Measurements from ENCODE around the gene VSTM2L.
"Not testable (repeated sequence)": the region's sequence is repeated elsewhere in the genome, so short reads cannot be mapped to it uniquely, and the experiment has no call there.

Gene VSTM2L

DNA sequence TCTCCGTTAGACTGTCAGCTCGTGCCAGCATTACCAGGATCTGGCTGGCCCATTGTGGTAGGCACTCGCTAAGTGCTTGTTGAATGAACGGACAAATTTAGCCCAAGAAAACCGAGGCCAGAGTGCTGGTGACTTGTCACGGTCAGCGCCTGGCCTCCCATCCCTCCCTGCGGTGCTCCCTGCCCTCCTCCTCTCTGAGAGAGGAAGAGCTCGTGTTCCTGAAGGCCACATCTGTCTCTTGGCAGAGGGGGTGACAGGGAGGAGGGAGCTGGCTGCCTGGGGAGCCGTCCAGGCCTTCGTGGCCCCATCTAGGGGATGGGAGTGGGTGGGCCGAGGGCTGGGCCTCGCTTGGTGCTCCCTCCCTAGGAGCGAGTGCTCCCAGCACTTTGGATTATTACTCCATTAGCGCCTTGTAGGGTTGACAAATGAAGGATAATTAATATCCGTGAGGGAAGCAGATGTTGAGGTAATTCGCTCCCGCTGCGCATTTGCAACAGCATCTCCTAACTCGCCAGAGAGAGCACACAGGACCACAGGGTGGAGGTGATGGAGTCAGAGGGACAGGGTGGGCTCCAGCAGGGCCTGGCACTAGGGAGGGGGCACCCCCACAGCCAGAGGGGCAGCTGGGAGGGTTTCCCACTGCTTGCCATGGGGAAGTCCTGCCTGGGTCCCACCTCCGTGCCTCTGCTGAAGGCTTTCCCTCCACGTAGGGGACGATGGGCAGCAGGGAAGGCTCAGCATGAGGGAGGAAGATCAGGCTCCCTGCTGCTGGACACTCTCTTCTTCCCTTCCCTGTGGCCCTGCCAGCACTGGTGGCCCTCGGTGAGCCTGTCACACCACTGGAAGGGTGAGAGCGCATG is 37.0 kb downstream of the VSTM2L start:
- peak; percentile 60 for DNase-seq

DNA sequence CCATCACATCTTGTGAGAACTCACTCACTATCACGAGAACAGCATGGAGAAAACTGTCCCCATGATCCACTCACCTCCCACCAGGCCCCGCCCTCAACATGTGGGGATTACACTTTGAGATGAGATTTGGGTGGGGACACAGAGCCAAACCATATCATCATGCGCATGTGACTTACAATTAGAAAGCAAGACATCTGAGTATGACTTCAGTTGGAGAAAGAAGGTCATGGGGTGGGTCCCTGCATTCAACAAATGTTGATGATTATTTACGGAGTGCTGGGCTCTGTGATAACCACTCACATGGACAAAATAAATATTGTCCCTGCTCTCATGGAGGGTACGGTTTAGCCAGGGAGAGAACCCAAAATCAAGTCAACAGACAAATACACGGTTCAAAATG is 37.9 kb downstream of the VSTM2L start:
- no peak for DNase-seq

DNA sequence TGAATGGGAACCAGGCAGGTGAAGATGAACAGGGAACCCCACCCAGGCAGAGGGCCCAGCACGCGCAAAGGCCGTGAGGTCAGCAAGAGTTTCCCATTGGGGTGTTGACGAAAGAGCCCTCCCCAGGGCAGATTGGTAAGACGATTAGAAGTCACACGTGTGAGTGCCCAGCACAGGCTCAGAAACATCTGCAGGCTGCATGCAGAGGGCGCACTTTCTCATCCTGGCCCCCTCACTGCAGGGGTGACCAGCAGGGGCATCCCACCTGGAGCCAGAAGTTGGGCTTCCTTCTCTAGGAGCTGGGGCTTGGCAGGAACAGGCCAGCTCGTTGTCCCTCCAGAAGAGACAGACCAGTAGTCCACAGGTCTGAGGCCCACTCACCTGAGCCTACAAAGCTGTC is 38.4 kb downstream of the VSTM2L start:
- DNase-seq, result no peak

DNA sequence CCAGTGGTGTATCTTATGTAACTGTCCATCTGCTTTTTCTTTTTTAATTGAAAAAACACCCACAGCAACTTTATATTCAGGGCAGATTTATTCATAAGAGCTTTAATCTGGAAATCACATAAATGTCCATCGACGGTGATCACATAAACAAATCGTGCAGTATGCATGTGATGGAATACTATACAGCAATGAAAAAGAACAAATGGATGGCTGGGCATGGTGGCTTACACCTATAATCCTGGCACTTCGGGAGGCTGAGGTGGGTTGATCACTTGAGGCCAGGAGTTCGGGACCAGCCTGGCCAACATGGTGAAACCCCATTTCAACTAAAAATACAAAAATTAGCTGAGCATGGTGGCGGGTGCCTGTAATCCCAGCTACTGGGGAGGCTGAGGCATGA is 39.1 kb downstream of the VSTM2L start:
- DNase-seq, result no peak

DNA sequence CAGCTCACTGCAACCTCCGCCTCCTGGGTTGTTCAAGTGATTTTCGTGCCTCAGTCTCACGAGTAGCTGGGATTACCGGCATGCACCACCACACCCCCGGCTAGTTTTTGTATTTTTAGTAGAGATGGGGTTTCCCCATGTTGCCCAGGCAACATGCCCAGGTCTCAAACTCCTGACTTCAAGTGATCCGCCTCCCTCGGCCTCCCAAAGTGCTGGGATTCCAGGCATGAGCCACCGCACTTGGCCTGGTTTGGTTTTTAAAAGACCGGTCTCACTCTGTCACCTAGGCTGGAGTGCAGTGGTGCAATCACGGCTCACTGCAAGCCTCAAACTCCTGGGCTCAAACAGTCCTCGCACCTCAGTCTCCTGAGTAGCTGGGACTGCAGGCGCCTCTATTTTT is 40.1 kb downstream of the VSTM2L start:
- DNase-seq, result no peak

DNA sequence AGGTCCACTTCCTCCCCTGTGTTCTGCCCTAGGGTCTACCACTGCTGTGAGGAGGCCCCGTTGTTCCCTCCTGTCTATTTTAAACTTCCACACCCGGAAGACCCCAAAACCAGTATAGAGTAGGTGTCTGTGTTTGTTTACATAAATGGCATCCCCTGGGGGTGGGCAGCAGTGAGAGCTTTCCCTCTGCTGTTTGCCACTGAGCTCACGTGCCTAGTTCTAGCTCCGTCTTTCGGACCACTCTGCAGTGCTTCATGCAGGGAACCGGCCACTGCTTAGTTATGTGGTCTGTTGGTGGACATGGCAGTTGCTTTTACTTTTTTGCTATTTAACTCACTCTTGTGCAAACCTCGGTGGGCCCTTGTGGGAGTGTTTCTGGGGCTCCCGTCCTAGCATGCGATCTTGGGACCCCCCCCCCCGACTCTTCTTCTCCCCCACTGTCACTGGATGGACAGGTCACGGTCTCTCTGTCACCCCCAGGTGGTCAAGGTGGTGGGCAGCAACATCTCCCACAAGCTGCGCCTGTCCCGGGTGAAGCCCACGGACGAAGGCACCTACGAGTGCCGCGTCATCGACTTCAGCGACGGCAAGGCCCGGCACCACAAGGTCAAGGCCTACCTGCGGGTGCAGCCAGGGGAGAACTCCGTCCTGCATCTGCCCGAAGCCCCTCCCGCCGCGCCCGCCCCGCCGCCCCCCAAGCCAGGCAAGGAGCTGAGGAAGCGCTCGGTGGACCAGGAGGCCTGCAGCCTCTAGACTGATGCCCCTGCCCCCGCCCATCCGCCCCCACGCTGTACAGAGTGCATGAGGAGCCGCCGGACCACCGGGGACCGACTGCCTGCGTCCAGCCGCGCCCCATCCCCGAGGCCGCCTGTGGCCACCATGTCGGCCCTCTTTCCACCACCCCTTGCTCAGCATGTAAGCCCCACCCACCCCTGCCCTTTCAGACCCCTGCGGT is 40.9 kb downstream of the VSTM2L start:
- no peak for DNase-seq

DNA sequence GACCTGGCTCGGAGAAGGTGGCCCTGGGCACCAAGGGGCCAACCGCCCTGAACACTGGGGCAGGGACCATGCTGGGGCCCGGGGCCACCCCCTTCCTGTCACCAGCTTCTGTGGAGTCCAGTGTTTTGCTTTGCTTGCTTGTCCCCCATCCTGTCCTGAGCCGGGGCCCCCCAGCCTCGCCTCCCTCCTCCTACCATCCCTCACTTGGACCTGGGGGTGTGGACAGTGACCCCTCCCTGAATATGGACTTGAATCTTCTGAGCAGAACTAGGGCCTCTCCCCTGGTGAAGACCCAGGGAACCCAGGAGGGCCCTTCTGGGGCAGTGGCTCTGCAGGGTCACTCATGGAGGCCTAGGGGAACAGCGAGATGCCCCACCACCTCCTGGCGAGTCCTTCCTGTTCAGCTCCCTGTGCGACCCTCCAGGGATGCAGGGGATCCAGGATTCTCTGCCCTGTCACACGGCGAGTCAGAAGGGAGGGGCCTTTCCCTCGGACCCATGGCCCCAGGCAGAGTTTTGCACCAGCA is 41.6 kb downstream of the VSTM2L start:
- DNase-seq, result no peak

DNA sequence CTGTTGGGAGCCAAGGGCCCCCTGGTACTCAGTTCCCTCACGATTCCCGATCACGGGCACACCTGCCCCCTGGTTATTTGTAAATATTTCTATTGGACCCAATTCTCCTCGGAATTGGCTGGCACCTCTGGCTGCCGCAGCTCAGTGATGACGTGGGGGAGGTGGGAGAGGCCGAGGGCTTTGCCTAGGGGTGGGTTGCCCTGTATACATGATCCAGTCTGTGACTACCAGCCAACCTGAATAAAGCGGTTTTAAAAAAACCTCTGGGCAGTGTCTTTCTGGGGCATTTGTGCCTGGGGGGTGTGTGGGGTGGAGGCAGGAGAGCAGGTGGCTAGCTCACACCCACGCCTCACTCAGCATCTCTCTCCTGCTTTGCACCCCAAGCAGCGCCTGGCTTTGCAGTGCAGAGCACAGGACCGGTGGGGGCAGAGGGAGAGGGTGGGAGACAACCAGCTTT is 42.2 kb downstream of the VSTM2L start:
- no peak for DNase-seq

DNA sequence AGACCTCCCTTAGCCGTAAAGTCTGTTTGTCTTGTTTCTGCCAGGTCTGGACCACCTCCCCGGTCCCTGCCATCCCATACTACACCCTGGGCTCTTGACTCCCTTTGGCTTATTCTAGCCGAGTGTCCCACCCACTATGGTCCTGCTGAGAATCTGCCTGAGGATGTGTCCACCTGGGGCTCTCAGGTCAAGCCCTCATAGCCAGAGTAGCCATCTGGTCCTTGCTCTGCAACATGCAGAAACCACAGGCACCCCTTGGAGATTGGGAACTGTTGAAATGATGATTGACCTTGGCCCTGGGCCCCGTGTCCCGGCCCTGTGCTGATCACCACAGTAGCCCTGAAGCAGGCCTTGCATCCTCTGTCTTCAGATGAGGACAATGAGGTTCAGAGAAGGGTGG is 44.0 kb downstream of the VSTM2L start:
- no peak for DNase-seq

DNA sequence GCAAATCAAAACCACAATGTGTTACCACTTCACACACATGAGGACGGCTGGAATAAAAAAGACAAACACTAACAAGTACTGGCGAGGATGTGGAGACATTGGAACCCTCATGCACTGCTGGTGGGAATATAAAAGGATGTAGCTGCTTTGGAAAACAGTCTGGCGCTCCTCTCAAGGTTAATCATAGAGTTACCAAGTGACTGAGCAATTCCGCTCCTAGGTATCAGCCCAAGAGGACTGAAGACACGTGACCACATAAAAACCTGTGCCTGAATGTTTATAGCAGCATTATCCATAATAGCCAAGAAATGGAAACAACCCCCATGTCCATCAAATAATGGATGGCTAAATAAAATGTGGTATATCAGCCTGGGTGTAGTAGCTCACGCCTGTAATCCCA is 45.0 kb downstream of the VSTM2L start:
- DNase-seq, result no peak

DNA sequence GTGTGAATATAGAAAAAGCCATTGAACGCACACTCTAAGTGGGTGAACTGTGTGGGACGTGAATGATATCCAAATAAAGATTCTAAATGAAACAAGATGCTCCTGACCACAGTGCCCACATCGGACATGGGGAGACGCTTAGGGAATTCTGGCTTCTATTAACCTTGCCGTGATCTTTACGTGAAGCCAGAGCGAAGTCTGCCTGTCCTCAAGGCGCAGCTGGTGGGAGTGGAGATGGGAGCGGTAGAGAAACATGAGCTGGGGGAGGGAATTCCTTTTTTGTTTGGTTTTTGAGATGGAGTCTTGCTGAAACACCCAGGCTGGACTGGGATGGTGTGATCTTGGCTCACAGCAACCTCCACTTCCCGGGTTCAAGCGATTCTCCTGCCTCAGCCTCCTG is 46.0 kb downstream of the VSTM2L start:
- no peak for DNase-seq

DNA sequence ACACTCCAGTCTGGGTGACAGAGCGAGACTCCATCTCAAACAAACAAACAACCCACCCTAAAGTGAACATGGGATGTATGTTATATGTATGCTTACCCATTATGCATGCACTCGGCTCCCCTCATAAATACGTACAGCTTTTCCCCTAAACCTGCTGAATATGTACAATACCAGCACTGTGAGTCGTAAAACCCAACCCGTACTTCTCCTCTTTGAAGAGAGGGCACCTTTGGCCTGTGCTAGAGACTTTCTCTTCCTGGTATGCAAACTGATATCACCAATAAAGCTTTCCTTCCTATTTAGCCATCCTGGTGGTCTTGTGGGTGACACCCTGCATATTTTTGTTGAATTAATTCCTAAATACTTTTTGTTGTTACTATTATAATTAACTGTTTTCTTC is 51.3 kb downstream of the VSTM2L start:
- DNase-seq, result no peak

DNA sequence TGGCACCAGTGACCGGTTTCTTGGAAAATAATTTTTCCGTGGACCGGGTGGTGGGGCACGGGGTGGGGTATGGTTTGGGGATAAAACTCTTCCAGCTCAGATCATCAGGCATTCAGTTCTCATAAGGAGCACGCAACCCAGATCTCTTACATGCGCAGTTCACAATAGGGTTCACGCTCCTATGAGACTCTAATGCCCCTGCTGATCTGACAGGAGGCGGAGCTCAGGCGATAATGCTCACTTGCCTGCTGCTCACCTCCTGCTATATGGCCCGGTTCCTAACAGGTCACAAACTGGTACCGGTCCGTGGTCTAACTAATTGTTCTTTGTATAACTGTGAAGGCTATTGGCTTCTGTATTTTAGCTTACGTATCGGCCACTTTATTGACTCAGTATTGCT is 51.7 kb downstream of the VSTM2L start:
- DNase-seq, result no peak

DNA sequence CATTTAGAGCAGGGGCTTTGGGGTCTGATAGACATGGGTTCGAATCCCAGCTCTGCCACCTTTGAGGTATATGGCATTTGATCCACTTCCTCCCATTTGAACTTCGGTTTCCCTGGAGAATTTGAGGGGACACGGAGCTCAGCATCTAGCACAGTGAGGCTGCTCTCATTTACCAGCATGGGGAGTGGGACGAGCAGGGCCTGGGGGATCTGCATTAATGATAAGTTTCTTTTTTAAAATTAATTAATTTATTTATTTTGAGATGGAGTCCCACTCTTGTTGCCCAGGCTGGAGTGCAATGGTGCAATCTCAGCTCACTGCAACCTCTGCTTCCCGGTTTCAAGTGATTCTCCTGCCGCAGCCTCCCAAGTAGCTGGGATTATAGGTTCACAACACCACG is 52.6 kb downstream of the VSTM2L start:
- no peak for DNase-seq

DNA sequence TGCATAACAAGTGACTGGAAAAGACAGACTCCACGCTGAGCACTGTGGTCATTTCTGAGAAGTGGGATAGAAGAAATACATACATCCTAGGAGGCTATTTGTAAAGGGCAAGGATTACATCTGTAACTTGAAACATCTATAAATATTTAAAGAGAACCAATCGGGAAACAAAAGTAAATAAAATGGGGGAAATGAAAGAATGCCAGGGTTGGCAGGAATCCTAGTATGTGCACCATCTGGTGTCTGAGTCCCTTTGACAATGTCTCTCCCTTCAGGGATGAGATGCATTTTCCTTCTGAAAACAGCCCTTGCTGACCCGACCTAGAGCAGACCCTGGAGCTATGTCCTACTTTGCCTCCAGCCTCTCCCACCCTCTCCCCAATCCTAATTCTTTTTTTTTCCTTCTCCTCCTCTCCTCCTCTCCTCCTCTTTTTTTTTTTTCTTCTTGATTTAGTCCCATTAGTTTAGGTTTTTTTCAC is 53.2 kb downstream of the VSTM2L start:
- DNase-seq, result peak; percentile 55

DNA sequence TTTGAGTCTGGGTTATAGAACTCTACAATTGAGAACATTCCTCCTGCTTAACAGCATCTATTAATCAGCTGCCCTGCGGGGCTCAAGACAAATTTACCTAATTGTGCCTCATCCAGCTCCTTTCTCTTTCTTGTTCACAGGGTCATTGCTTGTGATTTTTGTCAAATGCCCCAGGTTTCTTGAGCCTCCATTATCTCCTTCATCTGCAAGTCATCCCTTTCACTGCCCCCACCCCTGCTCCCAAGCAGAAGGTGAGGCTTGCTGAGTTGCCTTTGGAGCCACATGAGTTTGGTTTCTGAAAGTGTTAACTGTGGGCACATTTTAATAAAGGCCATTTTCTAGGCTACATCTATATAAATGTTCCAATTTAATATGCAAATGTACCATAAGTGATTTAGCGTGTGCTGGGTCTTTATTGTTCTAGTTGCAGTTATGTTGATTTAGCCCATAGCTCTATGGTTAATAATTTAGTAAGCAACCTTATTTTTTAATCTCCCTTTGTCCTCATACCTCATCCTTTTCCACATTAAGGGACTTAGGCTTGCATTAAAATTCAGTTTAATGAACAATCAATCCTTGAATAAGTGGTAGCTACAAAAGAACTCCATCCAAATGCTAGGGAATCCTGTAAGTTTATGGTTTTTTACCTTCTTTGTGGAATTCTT is 56.1 kb downstream of the VSTM2L start:
- DNase-seq, result no peak

DNA sequence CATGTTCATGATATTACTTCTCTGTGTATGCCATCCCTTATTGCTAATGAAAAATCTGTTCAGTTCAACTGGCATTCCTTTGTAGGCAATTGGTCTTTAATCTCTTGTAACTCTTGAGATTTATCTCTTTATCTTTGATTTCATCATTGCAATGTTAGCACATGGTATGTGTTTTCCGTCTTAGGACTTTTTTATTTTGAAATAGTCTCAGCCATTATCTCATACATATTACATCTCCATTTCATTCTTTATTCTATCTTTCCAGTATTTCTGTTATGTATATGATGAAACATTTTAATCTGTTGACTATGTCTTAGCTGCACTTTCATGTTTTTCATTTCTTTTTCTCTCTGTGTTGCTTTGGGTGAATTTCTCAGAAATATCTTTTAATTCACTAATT is 58.1 kb downstream of the VSTM2L start:
- DNase-seq, result no peak

DNA sequence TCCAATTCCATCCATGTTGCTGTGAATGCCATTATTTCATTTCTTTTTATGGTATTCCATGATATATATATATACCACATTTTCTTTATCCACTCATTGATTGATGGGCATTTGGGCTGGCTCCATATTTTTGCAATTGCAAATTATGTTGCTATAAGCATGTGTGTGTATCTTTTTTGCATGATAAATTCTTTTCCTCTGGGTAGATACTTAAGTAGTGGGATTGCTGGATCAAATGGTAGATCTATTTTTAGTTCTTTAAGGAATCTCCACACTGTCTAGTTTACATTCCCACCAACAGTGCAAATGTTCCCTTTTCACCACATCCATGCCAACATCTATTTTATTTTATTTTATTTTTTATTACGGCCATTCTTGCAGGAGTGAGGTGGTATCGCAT is 60.6 kb downstream of the VSTM2L start:
- not testable (repeated sequence) for DNase-seq

DNA sequence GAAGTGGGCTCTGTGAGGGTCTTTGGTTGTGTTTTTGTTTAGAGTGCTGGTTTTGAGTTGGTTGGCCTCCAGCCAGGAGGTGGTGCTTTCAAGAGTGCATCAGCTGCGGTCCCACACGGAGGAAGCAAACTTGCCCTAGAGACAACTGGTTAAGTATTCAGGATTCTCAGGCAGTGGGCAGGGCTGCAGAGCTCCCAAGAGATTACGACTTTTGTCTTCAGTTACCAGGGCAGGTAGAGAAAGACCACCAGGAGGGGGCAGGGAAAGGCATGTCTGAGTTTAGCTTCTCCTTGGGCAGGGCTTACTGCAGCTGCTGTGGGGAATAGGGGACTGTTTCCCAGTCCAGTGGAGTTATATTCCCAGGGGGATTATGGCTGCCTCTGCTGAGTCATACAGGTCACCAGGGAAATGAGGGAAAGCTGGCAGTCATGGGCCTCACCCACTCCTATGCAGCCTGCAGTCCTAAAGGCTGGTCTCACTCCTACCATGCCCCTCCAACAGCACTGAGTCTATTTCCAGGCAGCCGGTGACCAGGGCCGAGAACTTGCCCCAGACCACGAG is 66.0 kb downstream of the VSTM2L start:
- peak; percentile 96 for DNase-seq

DNA sequence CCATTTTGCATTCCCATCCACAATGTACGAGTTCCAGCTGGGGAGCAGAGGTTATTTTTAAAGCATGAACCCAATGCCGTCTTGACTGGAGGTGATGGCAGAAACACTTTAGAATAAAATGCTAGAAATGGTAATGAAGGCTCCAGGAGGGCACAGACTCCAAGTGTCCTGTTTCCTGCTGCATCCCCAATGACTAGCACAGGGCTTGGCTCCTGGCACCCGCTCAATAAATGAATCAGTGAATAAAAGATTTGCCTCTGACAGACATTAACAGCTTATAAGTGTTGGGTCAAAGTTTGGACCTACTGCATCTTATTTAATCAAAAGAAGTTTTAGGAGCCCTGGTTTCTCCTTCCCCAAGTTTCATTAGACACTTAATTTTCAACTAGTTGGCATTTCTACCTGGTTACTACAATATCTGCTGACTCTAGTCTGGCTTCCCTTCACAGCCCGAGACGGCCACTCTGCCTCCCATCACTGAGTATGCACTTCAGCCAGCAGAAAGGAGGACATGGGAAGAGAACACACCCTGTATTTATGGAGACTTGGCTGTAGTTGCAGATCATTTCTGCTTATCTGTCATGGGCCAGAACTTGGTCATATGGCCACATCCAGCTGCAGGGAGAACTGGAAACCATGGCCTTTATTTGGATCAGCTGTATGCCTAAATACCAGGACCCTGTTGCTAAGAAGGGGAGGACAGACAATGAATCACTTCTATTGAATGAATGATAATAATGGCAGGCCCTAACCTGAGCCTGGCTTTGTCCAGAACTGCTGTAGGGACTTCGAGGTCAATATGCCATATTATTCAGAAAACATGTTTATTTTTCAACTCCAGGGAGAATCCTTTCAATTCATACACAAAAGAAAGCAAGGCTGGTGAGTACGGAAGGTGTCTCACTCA is 67.3 kb downstream of the VSTM2L start:
- no peak for DNase-seq

DNA sequence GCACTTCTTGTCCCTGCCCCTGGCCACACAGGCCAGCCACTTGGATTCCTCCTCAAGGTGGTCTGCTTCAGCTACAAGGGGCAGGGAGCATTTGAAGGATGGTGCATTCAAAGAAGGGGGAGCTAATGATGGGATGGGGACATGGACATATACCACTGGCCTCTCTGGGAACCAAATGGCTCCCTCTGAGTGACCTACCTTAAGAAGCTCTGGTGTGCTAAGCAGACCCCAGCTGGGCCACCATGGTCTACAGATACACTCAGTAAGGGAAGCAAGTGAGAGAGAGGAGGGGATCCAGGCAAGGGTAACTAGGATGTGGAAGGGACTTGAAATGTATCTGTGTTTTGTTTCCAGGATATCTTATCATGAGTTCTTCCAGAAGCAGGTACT is 67.9 kb downstream of the VSTM2L start:
- DNase-seq, result no peak

Data from NCI-H2171 (cell line).